GM21723 (cell line): ENCODE measurements around the gene LUZP1.

Source experiments
- ATAC-seq: cut with Tn5 transposase; IDR thresholded peaks from one replicate; pipeline ENCODE4 v1.9.1; 2021; ENCODE audit warnings: mild to moderate bottlenecking, moderate library complexity; ENCODE audit not compliant: unreplicated experiment

LUZP1 gene

DNA sequence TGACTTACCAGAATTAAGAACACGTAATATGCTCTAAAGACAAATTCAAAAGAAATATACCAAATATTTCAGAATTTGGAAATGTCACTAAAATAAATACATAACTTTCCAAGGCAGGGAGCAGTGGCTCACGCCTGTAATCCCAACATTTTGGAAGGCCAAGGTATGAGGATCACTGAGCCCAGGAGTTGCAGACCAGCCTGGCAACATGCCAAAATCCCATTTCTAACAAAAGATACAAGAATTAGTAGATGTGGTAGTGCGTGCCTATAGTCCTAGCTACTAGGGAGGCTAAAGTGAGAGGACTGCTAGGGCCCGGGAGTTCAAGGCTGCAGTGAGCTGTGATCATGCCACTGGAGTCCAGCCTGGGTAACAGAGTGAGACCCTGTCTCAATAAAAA, 11.7 kb downstream of the LUZP1 start:
- no peak for ATAC-seq

- ATAC-seq: no peak
Measured at GRCh38 chr1:23152966-23153684, 15.5 kb downstream of the LUZP1 start.

- ATAC-seq: no peak
Measured at GRCh38 chr1:23150742-23151141, 17.9 kb downstream of the LUZP1 start.

DNA sequence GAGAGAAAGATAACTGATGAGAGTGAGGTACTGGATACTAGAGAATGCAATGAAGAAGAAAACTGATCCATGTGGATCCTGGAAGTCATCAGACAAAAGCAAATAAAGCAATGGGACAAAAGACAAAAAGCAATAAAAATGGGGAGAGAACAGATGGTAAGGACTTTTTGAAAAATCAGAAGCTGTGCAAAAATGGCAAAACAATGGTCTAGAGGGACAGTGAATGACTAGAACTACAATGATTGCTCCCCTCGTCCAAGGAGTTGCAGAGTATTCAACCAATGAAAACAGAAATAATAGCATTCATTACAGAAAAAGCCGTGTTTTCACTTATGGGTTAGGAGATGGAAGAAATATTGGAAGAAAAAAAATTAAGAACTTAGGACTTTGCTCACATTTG, 18.5 kb downstream of the LUZP1 start:
- no peak for ATAC-seq

GRCh38 chr1:23149114-23149513, 19.5 kb downstream of the LUZP1 start:
- no peak for ATAC-seq

DNA sequence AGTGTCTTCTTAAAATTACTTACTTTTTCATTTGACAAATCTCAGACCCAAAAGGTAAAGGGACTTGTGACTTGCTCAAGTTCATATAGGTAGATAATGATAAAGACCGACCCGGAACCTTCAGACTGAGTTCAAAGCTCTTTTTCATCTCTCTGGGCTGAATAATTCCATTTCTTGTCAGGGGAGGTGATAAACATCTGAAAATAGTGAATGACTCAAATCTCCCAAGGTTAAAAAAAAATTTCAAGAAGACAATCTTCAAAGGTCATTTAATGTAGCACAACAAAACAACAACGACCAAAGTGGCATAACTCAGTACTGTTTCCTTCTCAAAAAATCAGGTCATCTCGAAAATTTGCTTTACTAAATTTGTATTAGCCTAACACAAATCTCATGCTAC, 20.6 kb downstream of the LUZP1 start:
- ATAC-seq: no peak

- no peak for ATAC-seq
Measured at GRCh38 chr1:23140940-23141596, 27.6 kb downstream of the LUZP1 start.

DNA sequence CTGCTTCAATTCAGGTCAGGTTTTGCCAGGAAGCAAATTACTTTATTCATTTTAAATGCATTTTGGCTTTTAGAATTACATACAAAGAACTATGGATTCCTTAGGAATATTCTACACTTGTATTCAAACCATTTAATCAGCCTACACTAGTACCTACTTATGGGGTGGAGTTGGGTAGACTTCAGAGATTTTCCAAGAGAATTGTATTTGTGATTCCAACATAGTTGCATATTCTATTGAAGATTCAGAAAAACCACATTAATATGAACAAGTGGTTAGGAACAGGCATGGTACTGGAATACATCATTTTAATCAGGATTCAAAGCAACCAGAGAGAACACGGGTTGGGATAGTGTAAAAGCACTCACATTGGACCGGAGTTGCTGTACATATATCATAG, 33.4 kb downstream of the LUZP1 start:
- no peak for ATAC-seq

- no peak for ATAC-seq
Measured at GRCh38 chr1:23134055-23134454, 34.6 kb downstream of the LUZP1 start.

- ATAC-seq: no peak
Measured at GRCh38 chr1:23133587-23133986, 35.1 kb downstream of the LUZP1 start.

- no peak for ATAC-seq
Measured at GRCh38 chr1:23132033-23132432, 36.6 kb downstream of the LUZP1 start.

DNA sequence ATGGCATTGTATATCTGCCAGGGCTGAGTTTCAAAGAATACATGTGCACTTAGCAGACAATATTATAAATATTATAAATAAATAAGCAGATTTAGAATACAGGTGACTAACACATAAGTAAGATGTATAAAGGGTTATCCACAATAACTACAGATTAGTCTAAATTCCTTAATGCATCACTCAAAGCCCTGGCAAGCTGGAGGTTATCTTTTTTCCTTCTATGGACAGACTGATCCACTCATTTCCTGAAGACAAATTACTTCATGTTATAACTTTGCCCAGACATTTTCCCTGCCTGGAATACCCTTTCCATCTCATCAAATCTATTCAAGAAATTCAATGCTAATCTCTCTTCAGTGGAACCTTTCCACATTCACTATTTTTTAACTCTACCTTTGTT, 38.8 kb downstream of the LUZP1 start:
- ATAC-seq: no peak

GRCh38 chr1:23126801-23127200, 41.9 kb downstream of the LUZP1 start:
- no peak for ATAC-seq

GRCh38 chr1:23126200-23126599, 42.5 kb downstream of the LUZP1 start:
- ATAC-seq: no peak

- ATAC-seq: no peak
Measured at GRCh38 chr1:23125489-23125888, 43.2 kb downstream of the LUZP1 start.

DNA sequence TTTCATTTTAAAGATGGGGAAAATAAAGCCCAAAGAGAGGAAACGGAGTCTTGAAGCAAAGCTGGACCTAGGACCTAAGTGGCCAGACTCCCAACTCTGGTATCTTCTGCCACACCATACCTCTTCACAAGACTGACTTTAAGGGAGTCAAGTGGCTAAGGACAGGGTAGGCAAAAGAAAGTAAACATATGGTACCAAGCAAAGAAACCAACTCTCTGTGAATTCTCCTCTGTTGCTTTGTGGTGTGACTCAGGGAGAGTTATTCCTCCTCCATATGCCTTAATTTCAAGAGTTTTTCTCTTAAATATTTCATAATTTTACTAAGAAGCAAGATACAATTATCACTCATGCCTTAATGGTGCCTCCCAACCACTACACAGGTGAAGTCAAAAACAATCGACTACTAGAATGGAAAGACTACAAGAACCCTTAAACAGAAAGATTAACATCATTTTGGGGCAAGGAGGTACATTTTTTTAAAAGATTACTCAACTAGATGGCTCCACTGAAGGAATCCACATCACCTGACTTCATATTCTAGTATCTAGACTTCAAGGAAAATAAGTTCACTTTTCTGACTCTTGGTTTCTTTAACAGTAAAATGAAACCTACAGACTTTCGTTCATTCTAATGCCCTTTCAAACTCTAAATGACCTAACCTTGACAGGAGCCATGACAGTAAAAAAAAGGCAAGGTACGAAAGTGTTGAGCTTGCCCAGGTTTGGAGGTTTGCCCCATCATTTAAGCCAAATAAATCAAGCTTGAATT, 44.2 kb downstream of the LUZP1 start:
- ATAC-seq: no peak

DNA sequence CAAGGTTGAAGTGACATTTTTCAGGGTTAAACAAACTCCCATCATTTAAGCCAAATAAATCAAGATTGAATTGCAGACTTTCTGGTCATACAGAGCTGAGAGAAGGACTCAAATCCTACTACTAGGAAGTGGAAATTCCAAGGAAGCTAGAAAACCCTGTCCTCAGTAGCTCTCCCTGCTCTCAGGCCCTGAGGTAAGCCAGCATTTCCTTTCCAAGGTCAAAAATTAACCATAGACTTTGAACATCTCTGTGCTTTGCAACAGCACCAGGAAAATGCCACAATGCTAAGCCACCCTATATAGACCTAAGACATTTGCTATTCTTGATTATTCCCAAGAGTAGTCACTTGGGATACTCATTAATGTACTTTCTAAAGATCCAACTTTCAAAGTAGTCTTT, 45.1 kb downstream of the LUZP1 start:
- no peak for ATAC-seq

- no peak for ATAC-seq
Measured at GRCh38 chr1:23122796-23123195, 45.9 kb downstream of the LUZP1 start.

GRCh38 chr1:23122023-23122748, 46.5 kb downstream of the LUZP1 start:
- no peak for ATAC-seq

DNA sequence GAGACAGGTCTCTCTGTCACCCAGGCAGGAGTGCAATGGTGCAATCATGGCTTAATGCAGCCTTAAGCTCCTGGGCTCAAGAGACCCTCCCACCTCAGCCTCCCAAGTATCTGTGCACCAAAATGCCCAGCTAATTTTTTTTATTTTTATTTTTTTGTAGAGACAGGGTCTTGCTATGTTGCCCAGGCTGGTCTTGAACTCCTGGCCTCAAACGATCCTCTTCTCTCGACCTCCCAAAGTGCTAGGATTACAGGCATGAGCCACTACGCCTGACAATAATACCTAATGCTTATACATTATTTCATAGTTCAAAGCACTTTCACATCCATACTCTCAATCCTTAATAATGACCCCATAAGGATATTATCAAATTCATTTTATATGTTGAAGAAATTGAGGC, 48.3 kb downstream of the LUZP1 start:
- ATAC-seq: no peak
